IMR-90 (cell line): ENCODE measurements around the gene SOX6. TPM values are rescaled to one million over a fixed set of nuclear protein-coding genes. Genes with fewer than 3 reads are reported as not detected.

ENCODE experiments used
- ATAC-seq: fragments of 200-7000 bp; cut with Tn5 transposase; 2 replicates; pipeline ENCODE4 v1.9.1; 2020; ENCODE audit warnings: low read depth, mild to moderate bottlenecking, moderate library complexity
- BruUV-seq: library from RNA; stranded (reverse); fragments of 400-500 nt; replicated peaks from 2 replicates; lab custom pipeline; 2021; lab: Mats Ljungman, UMichigan
- CTCF ChIA-PET: fragments of 300-600 bp; formaldehyde crosslinking; extraction: SDS; loops from one replicate; lab custom pipeline; 2021; ENCODE audit warnings: antibody characterized with exemption; lab: Yijun Ruan, JAX
- POLR2A ChIA-PET: fragments of 300-600 bp; sonication (Branson Sonifier 250); formaldehyde crosslinking; loops from one replicate; lab custom pipeline; 2022; ENCODE audit warnings: antibody characterized with exemption; ENCODE audit not compliant: unreplicated experiment; lab: Charles Lee
- DNase-seq: peaks from one replicate; pipeline ENCODE4 v3.0.0; 2013
- H2AFZ ChIP-seq: replicated peaks from 2 replicates; pipeline ENCODE3; 2013; ENCODE audit warnings: low read length, mild to moderate bottlenecking; ENCODE audit not compliant: poor library complexity
- H2AK5ac ChIP-seq: 2 replicates; pipeline ENCODE4 v1.6.1; 2013; ENCODE audit warnings: low read depth, low read length, inconsistent platforms
- H2AK9ac ChIP-seq: replicated peaks from 2 replicates; pipeline ENCODE3; 2013; ENCODE audit warnings: mild to moderate bottlenecking, low read depth, low read length, moderate library complexity; ENCODE audit not compliant: poor library complexity
- H2BK120ac ChIP-seq: 2 replicates; pipeline ENCODE4 v1.6.1; 2013; ENCODE audit warnings: low read depth, low read length, inconsistent platforms
- H2BK15ac ChIP-seq: 3 replicates; pipeline ENCODE4 v1.6.1; 2013; ENCODE audit warnings: low read depth, low read length, inconsistent platforms
- H2BK20ac ChIP-seq: 2 replicates; pipeline ENCODE4 v1.6.1; 2013; ENCODE audit warnings: low read depth, mild to moderate bottlenecking, inconsistent platforms, low read length, moderate library complexity
- H2BK5ac ChIP-seq: 2 replicates; pipeline ENCODE4 v1.6.1; 2013; ENCODE audit warnings: mild to moderate bottlenecking, low read depth, low read length, inconsistent platforms; ENCODE audit not compliant: poor library complexity, severe bottlenecking
- H3K14ac ChIP-seq: replicated peaks from 2 replicates; pipeline ENCODE4 v1.6.1; 2013; ENCODE audit warnings: low read depth, low read length, inconsistent platforms
- H3K18ac ChIP-seq: 2 replicates; pipeline ENCODE4 v1.6.1; 2013; ENCODE audit warnings: low read depth, low read length, control low read depth
- H3K23ac ChIP-seq: 2 replicates; pipeline ENCODE4 v1.6.1; 2013; ENCODE audit warnings: low read depth, low read length, inconsistent platforms
- H3K27ac ChIP-seq: 2 replicates; pipeline ENCODE4 v1.5.1; 2013; ENCODE audit warnings: mild to moderate bottlenecking, control low read depth, low read length; ENCODE audit not compliant: insufficient read depth
- H3K27me3 ChIP-seq: 2 replicates; pipeline ENCODE4 v1.6.1; 2013; ENCODE audit warnings: low read length; ENCODE audit not compliant: control insufficient read depth, insufficient read depth
- H3K36me3 ChIP-seq: 2 replicates; pipeline ENCODE4 v1.6.1; 2013; ENCODE audit warnings: low read length, mixed read lengths; ENCODE audit not compliant: control insufficient read depth, insufficient read depth
- H3K4ac ChIP-seq: 2 replicates; pipeline ENCODE4 v1.6.1; 2013; ENCODE audit warnings: low read depth, low read length, inconsistent platforms
- H3K4me1 ChIP-seq: 2 replicates; pipeline ENCODE4 v1.6.1; 2013; ENCODE audit warnings: low read length, mixed read lengths; ENCODE audit not compliant: control insufficient read depth, insufficient read depth
- H3K4me2 ChIP-seq: 2 replicates; pipeline ENCODE4 v1.6.1; 2013; ENCODE audit warnings: low read depth, mild to moderate bottlenecking, control low read depth, low read length, moderate library complexity
- H3K4me3 ChIP-seq: 2 replicates; pipeline ENCODE4 v1.5.1; 2013; ENCODE audit warnings: low read depth, mild to moderate bottlenecking, control low read depth, low read length, moderate library complexity; ENCODE audit not compliant: insufficient read depth
- H3K56ac ChIP-seq: 2 replicates; pipeline ENCODE4 v1.6.1; 2013; ENCODE audit warnings: low read length, inconsistent platforms; ENCODE audit not compliant: insufficient read depth; ENCODE audit errors: extremely low read depth
- H3K79me1 ChIP-seq, 2 experiments: 2 replicates each; pipeline ENCODE4 v1.6.1; 2013; ENCODE audit warnings: low read length in 2 of 2, inconsistent platforms in 1 of 2, low read depth in 1 of 2
- H3K9ac ChIP-seq: 2 replicates; pipeline ENCODE4 v1.6.1; 2013; ENCODE audit warnings: low read depth, low read length, control low read depth
- H3K9me1 ChIP-seq: 2 replicates; pipeline ENCODE4 v1.6.1; 2013; ENCODE audit warnings: low read length, inconsistent platforms; ENCODE audit not compliant: insufficient read depth
- H3K9me3 ChIP-seq: 2 replicates; pipeline ENCODE4 v1.6.1; 2013; ENCODE audit warnings: low read length; ENCODE audit not compliant: control insufficient read depth, insufficient read depth
- H4K20me1 ChIP-seq: 2 replicates; pipeline ENCODE4 v1.6.1; 2013; ENCODE audit warnings: low read length, inconsistent platforms; ENCODE audit not compliant: insufficient read depth
- H4K5ac ChIP-seq: 2 replicates; pipeline ENCODE4 v1.6.1; 2013; ENCODE audit warnings: mild to moderate bottlenecking, low read depth, low read length, control low read depth
- H4K8ac ChIP-seq, 2 experiments: 2 replicates each; pipeline ENCODE4 v1.6.1; 2013; ENCODE audit warnings: low read depth in 2 of 2, low read length in 2 of 2, control low read depth in 1 of 2, inconsistent platforms in 1 of 2
- H4K91ac ChIP-seq: 2 replicates; pipeline ENCODE4 v1.6.1; 2013; ENCODE audit warnings: low read depth, low read length, inconsistent platforms; ENCODE audit not compliant: insufficient read depth
- BHLHE40 ChIP-seq: fragments of 150-350 bp; IDR thresholded peaks from 2 replicates; pipeline ENCODE4 v1.6.1; 2016; ENCODE audit warnings: mild to moderate bottlenecking, low read depth, low read length
- CEBPB ChIP-seq: IDR thresholded peaks from 2 replicates; pipeline ENCODE4 v1.6.1; 2012; ENCODE audit warnings: low read depth, low read length, improper control_type of control experiment
- CHD1 ChIP-seq: IDR thresholded peaks from 2 replicates; pipeline ENCODE4 v1.6.1; 2012; ENCODE audit warnings: low read depth, low read length, improper control_type of control experiment
- CTCF ChIP-seq: conservative IDR thresholded peaks from 2 replicates; pipeline ENCODE4 v1.5.1; 2012; ENCODE audit warnings: mild to moderate bottlenecking, low read depth, low read length, improper control_type of control experiment
- ELK1 ChIP-seq: fragments of 150-350 bp; IDR thresholded peaks from 2 replicates; pipeline ENCODE4 v1.6.1; 2016; ENCODE audit warnings: low read depth, mild to moderate bottlenecking, low read length, moderate library complexity, borderline replicate concordance
- FOS ChIP-seq: fragments of 150-350 bp; IDR thresholded peaks from 2 replicates; pipeline ENCODE4 v1.6.1; 2016; ENCODE audit warnings: low read depth, low read length
- MXI1 ChIP-seq: IDR thresholded peaks from 2 replicates; pipeline ENCODE4 v1.6.1; 2012; ENCODE audit warnings: low read depth, mild to moderate bottlenecking, low read length, moderate library complexity, borderline replicate concordance
- RAD21 ChIP-seq: IDR thresholded peaks from 2 replicates; pipeline ENCODE4 v1.6.1; 2012; ENCODE audit warnings: low read length, improper control_type of control experiment
- RCOR1 ChIP-seq: IDR thresholded peaks from 2 replicates; pipeline ENCODE4 v1.6.1; 2012; ENCODE audit warnings: mild to moderate bottlenecking, low read length, improper control_type of control experiment; ENCODE audit not compliant: insufficient replicate concordance
- RFX5 ChIP-seq: IDR thresholded peaks from 2 replicates; pipeline ENCODE4 v1.8.0; 2012; ENCODE audit warnings: low read depth, mild to moderate bottlenecking, low read length, moderate library complexity
- SMC3 ChIP-seq: fragments of 150-350 bp; IDR thresholded peaks from 2 replicates; pipeline ENCODE4 v1.6.1; 2016; ENCODE audit warnings: low read depth, mild to moderate bottlenecking, antibody characterized with exemption, low read length, moderate library complexity
- WGBS, 2 experiments: methylation state at CpG; one replicate each; pipeline versions ENCODE4 v1.1.5 to v1.1.7; 2013; ENCODE audit warnings: missing lambda C conversion rate in 2 of 2; ENCODE audit not compliant: insufficient read length in 1 of 2; ENCODE audit errors: extremely low coverage in 2 of 2; 5-methylcytosine and 5-hydroxymethylcytosine counted together
- dilution Hi-C: fragments of 300-500 bp; cut with HindIII; formaldehyde crosslinking; loops from one replicate; pipeline ENCODE4 v1.14.3; 2018; ENCODE audit warnings: low sequenced_read_pairs; ENCODE audit not compliant: unreplicated experiment
- in situ Hi-C: fragments of 300-500 bp; cut with MboI; formaldehyde crosslinking; loops from 3 replicates; pipeline ENCODE4 v1.14.3; 2019; ENCODE audit warnings: low sequenced_read_pairs, inconsistent platforms, mixed read lengths
- intact Hi-C: fragments of 100-400 bp; cut with micrococcal nuclease; formaldehyde crosslinking; loops from 2 replicates; pipeline ENCODE4 v1.10.0; 2022
- polyA plus RNA-seq, 3 experiments: library from polyadenylated mRNA; depleted of rRNA; stranded (reverse); fragments of >200 nt; gene quantifications; 2 replicates each; pipeline ENCODE4 v1.2.3, GENCODE V29; 2012; ENCODE audit warnings: low replicate concordance in 1 of 3
- total RNA-seq: library from RNA; depleted of rRNA; stranded (reverse); fragments of >200 nt; gene quantifications from 2 replicates; pipeline ENCODE4 v1.2.3, GENCODE V29; 2012

The SOX6 gene
- total and polyA plus RNA-seq, 2 of the 4 experiments (the other 2 are of a cell fraction) = 1.7 to 7.7 TPM

GRCh38 chr11:16357775-16358174, 1.4 kb upstream of the SOX6 start:
- H2BK15ac ChIP-seq = no peak overlapping the region
- H3K79me1 ChIP-seq = peaks cover 0 to 4% of the 10 kb centered on the region in 2 experiments; a peak in 1 of 4 replicates
- WGBS, 2 experiments = 100% methylated on average over 1 of the region's 2 CpGs; no CpG with 5 or more reads in 1 of the 2 experiments
- H3K23ac ChIP-seq = no peak overlapping the region
- H3K36me3 ChIP-seq = no peaks in the 10 kb centered on the region
- H2AK9ac ChIP-seq = no peak overlapping the region
- TF ChIP-seq CEBPB = no peak
- TF ChIP-seq SMC3 = no peak
- TF ChIP-seq RAD21 = no peak
- TF ChIP-seq BHLHE40 = no peak
- TF ChIP-seq CHD1 = no peak
- no peak for TF ChIP-seq ELK1
- no peak for TF ChIP-seq FOS
- TF ChIP-seq RFX5 = no peak
- TF ChIP-seq CTCF = no peak
- no peak for TF ChIP-seq MXI1
- TF ChIP-seq RCOR1 = no peak
- H2BK5ac ChIP-seq = no peak overlapping the region
- ChIA-PET CTCF (no interaction called here), POLR2A (no interaction called here)
- no peak for DNase-seq
- no peak for ATAC-seq
- H4K91ac ChIP-seq = no peak overlapping the region
- peaks cover 7% of the 10 kb centered on the region; the same call in 1 of the 2 replicates for H3K4me1 ChIP-seq
- no peak overlapping the region for H2AK5ac ChIP-seq
- H3K56ac ChIP-seq = no peak overlapping the region
- dilution Hi-C loops (no loop called here), intact Hi-C loops (no loop called here), in situ Hi-C loops (no loop called here)
- no peak overlapping the region for H4K8ac ChIP-seq
- no TSS peak for BruUV-seq
- no peaks in the 10 kb centered on the region for H4K20me1 ChIP-seq
- no peak overlapping the region for H3K4ac ChIP-seq
- no peaks in the 10 kb centered on the region for H3K27me3 ChIP-seq
- H3K4me3 ChIP-seq = no peak overlapping the region
- H2BK20ac ChIP-seq = no peak overlapping the region
- H3K9me3 ChIP-seq = no peaks in the 10 kb centered on the region
- no peak overlapping the region for H3K9ac ChIP-seq
- no peak overlapping the region for H3K18ac ChIP-seq
- H3K27ac ChIP-seq = no peak overlapping the region
- H3K14ac ChIP-seq = no peak overlapping the region
- no peak overlapping the region for H4K5ac ChIP-seq
- no peaks in the 10 kb centered on the region for H3K9me1 ChIP-seq
- H2BK120ac ChIP-seq = no peak overlapping the region
- H2AFZ ChIP-seq = no peak overlapping the region
- no peak overlapping the region for H3K4me2 ChIP-seq
